ENCODE results near the gene SLC38A3. TPM values are rescaled to one million over a fixed set of nuclear protein-coding genes. Genes with fewer than 3 reads are reported as not detected.
A peak's percentile ranks its signal among the peaks of the same experiment; 100 is the strongest.

The SLC38A3 gene
- total RNA-seq, 2 experiments from 2014 or later, result not detected

- CTCF ChIA-PET, result interaction anchor here (1.2 to 6.3 kb wide), 4 partner anchors 15 to 83 kb away, joined by 4 to 78 read pairs (median 20); partner anchors contain the start of gene TUSC2
Observed at GRCh38 chr3:50245251-50245745, 40.2 kb downstream of the SLC38A3 start.

GRCh38 chr3:50245831-50246516 lies 40.9 kb downstream of the SLC38A3 start:
- DNase-seq (peak; percentile 96), ATAC-seq (peak; percentile 80)
- Mint-ChIP-seq H3K27me3 (no peaks in the 10 kb centered on the region), H3K9me3 (ENCODE audit: low read depth) (no peaks in the 10 kb centered on the region), H3K36me3 (peaks cover 25% of the 10 kb centered on the region), H3K4me1 (peaks cover 76% of the 10 kb centered on the region), H3K27ac (peak overlapping the region; percentile 91), H3K4me3 (peak overlapping the region; percentile 68)
- CTCF ChIA-PET, result interaction anchor here (0.6 to 11.4 kb wide), 32 partner anchors 10 to 444 kb away, joined by 3 to 231 read pairs (median 6); partner anchors contain the start of genes GNAI2, GNAT1, HYAL3 and IFRD2

More at GRCh38 chr3:50245251-50245745, 40.2 kb downstream of the SLC38A3 start:
- Mint-ChIP-seq H3K36me3 (peaks cover 25% of the 10 kb centered on the region), H3K9me3 (ENCODE audit: low read depth) (no peaks in the 10 kb centered on the region), H3K4me1 (peaks cover 80% of the 10 kb centered on the region), H3K27ac (peak overlapping the region; percentile 91), H3K27me3 (no peaks in the 10 kb centered on the region), H3K4me3 (peak overlapping the region; percentile 68)
- DNase-seq (no peak), ATAC-seq (no peak)

GRCh38 chr3:50246517-50246954 lies 41.5 kb downstream of the SLC38A3 start:
- H3K36me3 Mint-ChIP-seq, result peaks cover 27% of the 10 kb centered on the region

DNA sequence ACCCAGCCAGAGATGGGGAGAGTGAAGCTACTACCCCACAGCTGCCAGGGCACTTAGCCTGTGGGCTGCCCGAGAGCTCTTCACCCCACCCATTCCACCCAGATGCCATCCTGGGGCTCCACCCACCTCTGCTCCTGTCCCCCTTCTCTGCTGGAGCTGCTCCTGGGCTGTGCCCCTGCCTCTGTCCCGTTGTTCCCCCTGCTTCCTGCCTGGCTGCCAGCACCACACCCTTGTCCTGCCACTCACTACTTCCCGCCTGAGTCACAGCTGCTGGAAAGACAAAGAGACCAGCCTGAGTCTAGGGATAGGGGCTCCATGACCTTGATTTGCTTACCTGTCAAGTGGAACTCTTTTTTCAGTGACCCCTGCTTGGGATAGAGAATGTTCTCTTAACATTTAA lies 43.3 kb downstream of the SLC38A3 start:
- DNase-seq, result no peak
- ATAC-seq, result no peak
- CTCF ChIA-PET, result interaction anchor here (0.8 to 11.4 kb wide), 5 partner anchors 10 to 53 kb away, joined by 3 to 231 read pairs (median 46); partner anchors contain the start of gene GNAI2
- Mint-ChIP-seq H3K27ac (peak overlapping the region; percentile 66), H3K4me3 (no peak overlapping the region), H3K4me1 (peaks cover 56% of the 10 kb centered on the region), H3K36me3 (peaks cover 26% of the 10 kb centered on the region), H3K27me3 (no peaks in the 10 kb centered on the region), H3K9me3 (ENCODE audit: low read depth) (no peaks in the 10 kb centered on the region)

More at GRCh38 chr3:50246517-50246954, 41.5 kb downstream of the SLC38A3 start:
- no peaks in the 10 kb centered on the region for H3K9me3 Mint-ChIP-seq (ENCODE audit: low read depth)
- H3K4me1 Mint-ChIP-seq, result peaks cover 75% of the 10 kb centered on the region
- ATAC-seq, result peak; percentile 83
- H3K27ac Mint-ChIP-seq, result peak overlapping the region; percentile 91
- H3K27me3 Mint-ChIP-seq, result no peaks in the 10 kb centered on the region
- peak; percentile 95 for DNase-seq
- H3K4me3 Mint-ChIP-seq, result peak overlapping the region; percentile 68
- CTCF ChIA-PET, result interaction anchor here (0.5 to 11.4 kb wide), 34 partner anchors 10 to 575 kb away, joined by 3 to 231 read pairs (median 5); partner anchors contain the start of genes GNAI2, GNAT1, HYAL3 and IFRD2

GRCh38 chr3:50249457-50249856 lies 44.4 kb downstream of the SLC38A3 start:
- peaks cover 52% of the 10 kb centered on the region for H3K4me1 Mint-ChIP-seq
- H3K4me3 Mint-ChIP-seq, result no peak overlapping the region
- no peak for DNase-seq
- no peaks in the 10 kb centered on the region for H3K9me3 Mint-ChIP-seq (ENCODE audit: low read depth)
- H3K27me3 Mint-ChIP-seq, result no peaks in the 10 kb centered on the region
- no peak for ATAC-seq
- H3K27ac Mint-ChIP-seq, result no peak overlapping the region
- CTCF ChIA-PET, result interaction anchor here (1.0 to 11.4 kb wide), 4 partner anchors 10 to 49 kb away, joined by 3 to 231 read pairs (median 9); partner anchors contain the start of genes HYAL3 and NAA80
- H3K36me3 Mint-ChIP-seq, result peaks cover 23% of the 10 kb centered on the region

DNA sequence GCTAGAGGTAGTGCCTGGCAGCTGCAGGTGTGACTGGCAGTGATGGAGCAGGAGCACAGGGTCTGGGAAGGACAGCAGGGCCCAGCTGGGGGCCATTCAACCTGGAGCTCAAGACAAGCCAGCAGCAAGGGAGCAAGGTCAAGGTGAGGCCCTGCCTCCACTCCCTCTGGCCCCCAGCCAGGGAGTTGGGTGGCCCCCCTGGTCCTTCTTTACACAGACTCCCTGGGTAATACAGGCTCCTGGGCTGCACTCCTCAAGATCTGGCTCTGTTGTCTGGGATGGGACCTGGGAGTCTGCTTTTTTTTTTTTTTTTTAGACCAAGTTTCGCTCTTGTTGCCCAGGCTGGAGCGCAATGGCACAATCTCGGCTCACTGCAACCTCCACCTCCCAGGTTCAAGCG lies 45.4 kb downstream of the SLC38A3 start:
- ATAC-seq (no peak), DNase-seq (no peak)
- Mint-ChIP-seq H3K27ac (no peak overlapping the region), H3K4me1 (peaks cover 45% of the 10 kb centered on the region), H3K27me3 (no peaks in the 10 kb centered on the region), H3K9me3 (ENCODE audit: low read depth) (no peaks in the 10 kb centered on the region), H3K4me3 (no peak overlapping the region), H3K36me3 (peaks cover 29% of the 10 kb centered on the region)
- CTCF ChIA-PET, result interaction anchor here (0.9 to 11.4 kb wide), 4 partner anchors 9 to 56 kb away, joined by 3 to 231 read pairs (median 6); partner anchors contain the start of genes HYAL3 and NAA80

DNA sequence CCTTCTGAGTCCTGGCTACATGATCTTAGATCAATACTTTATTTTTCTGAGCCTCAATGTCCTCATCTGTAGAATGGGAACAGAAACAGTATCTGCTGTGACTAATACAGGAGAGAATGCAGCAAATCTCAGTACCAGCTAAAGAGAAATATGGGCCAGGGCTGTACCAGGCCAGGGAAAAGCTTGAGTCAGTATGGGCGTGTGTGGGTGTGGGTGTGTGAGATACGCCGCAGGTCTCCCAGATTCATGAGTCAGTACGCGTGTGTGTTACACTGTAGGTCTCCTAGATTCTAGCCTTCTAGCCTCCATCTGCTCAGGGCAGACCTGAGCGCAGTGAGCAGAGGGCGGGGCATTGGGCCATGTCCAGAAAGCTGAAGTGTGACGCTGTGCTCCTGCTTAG lies 46.1 kb downstream of the SLC38A3 start:
- DNase-seq, result no peak

DNA sequence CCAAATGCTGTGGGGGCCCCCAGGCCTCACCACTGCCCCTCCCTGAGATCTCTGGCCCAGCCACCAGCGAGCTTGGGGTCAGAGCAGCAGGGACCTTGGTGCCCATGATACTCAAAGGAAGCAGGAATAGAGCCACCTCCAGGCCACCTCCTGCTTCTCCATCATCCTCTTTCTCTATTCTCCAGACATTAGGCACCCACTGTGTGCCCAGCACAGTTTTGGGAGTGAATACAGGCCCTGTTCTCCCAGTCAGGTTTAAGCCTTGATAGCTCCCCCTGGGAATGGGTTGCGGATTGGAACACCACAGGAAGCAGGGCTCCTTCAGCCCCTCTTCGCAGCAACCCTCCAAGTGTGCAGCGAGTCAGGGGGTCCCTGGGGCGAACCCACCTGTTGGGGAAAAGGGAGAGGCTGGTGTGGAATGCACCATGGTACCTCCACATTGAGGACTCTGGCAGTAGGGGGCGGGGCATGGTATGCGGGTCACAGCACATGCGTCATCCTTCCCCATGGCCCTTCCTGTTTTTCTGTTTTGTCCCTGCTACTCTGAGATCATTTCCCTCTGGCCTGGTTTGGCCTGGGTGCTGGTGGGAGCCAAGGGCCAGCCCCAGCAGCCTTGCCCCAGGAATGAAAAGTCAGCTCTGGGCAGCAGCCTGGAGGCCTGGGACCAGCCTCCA lies 49.6 kb downstream of the SLC38A3 start:
- DNase-seq (no peak), ATAC-seq (no peak)
- no peaks in the 10 kb centered on the region for H3K9me3 Mint-ChIP-seq (ENCODE audit: low read depth)
- H3K4me3 Mint-ChIP-seq, result no peak overlapping the region
- no peak overlapping the region for H3K27ac Mint-ChIP-seq
- H3K36me3 Mint-ChIP-seq, result peaks cover 46% of the 10 kb centered on the region
- H3K27me3 Mint-ChIP-seq, result no peaks in the 10 kb centered on the region
- H3K4me1 Mint-ChIP-seq, result peaks cover 20% of the 10 kb centered on the region
- CTCF ChIA-PET, result interaction anchor here (1.5 to 11.4 kb wide), 5 partner anchors 8 to 60 kb away, joined by 3 to 231 read pairs (median 6); partner anchors contain the start of genes GNAI2, HYAL3 and NAA80

More for the DNA sequence above, 46.1 kb downstream of the SLC38A3 start:
- Mint-ChIP-seq H3K9me3 (ENCODE audit: low read depth) (no peaks in the 10 kb centered on the region), H3K27ac (no peak overlapping the region), H3K36me3 (peaks cover 32% of the 10 kb centered on the region), H3K4me3 (no peak overlapping the region), H3K4me1 (peaks cover 41% of the 10 kb centered on the region), H3K27me3 (no peaks in the 10 kb centered on the region)
- CTCF ChIA-PET, result interaction anchor here (1.2 to 11.4 kb wide), 2 partner anchors 9 to 23 kb away, joined by 6 to 231 read pairs; no protein-coding TSS in a partner anchor
- ATAC-seq, result no peak

GRCh38 chr3:50255251-50255615 lies 50.2 kb downstream of the SLC38A3 start:
- DNase-seq (no peak), ATAC-seq (no peak)
- no peaks in the 10 kb centered on the region for H3K9me3 Mint-ChIP-seq (ENCODE audit: low read depth)
- no peaks in the 10 kb centered on the region for H3K27me3 Mint-ChIP-seq
- H3K27ac Mint-ChIP-seq, result no peak overlapping the region
- peaks cover 46% of the 10 kb centered on the region for H3K36me3 Mint-ChIP-seq
- CTCF ChIA-PET, result interaction anchor here (1.5 to 11.4 kb wide), 4 partner anchors 9 to 61 kb away, joined by 3 to 231 read pairs (median 39); partner anchors contain the start of genes HYAL3 and NAA80
- H3K4me1 Mint-ChIP-seq, result peaks cover 17% of the 10 kb centered on the region
- H3K4me3 Mint-ChIP-seq, result no peak overlapping the region

DNA sequence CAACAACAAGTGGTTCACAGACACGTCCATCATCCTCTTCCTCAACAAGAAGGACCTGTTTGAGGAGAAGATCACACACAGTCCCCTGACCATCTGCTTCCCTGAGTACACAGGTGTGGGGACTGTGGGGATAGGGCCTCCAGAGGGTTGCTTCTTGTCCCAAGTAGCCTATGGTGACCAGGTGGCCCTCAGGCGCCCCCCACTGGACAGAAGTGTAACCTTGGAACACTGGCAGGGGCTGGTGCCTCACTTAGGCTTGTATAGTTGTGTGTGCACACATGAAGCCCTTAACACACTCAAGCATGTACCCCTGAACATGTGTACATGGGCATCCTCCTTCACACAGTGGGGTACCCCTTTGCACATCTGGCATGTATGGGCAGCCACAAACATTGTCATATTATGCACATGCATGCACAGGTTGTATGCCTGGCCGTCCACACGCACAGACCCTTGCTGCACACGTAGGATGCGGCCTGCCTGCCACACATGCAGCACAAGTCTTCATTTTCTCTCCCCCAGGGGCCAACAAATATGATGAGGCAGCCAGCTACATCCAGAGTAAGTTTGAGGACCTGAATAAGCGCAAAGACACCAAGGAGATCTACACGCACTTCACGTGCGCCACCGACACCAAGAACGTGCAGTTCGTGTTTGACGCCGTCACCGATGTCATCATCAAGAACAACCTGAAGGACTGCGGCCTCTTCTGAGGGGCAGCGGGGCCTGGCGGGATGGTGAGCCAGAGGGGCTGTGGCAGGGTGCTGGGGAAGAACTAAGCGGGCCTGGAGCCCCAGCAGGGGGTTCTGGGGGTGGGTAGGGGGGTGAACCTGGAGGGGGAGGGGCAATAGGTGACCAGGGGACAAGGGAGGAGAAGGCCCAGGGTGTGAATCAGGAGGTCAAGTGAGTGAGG lies 52.2 kb downstream of the SLC38A3 start:
- Mint-ChIP-seq H3K9me3 (ENCODE audit: low read depth) (no peaks in the 10 kb centered on the region), H3K4me3 (no peak overlapping the region), H3K27me3 (no peaks in the 10 kb centered on the region), H3K4me1 (peaks cover 14% of the 10 kb centered on the region), H3K36me3 (peaks cover 40% of the 10 kb centered on the region), H3K27ac (no peak overlapping the region)
- ATAC-seq (no peak), DNase-seq (no peak)
- CTCF ChIA-PET, result interaction anchor here (0.7 to 11.4 kb wide), 7 partner anchors 11 to 63 kb away, joined by 3 to 231 read pairs (median 7); partner anchors contain the start of gene GNAI2

GRCh38 chr3:50258029-50258680 lies 53.1 kb downstream of the SLC38A3 start:
- Mint-ChIP-seq H3K27me3 (no peaks in the 10 kb centered on the region), H3K4me1 (peaks cover 14% of the 10 kb centered on the region), H3K36me3 (peaks cover 40% of the 10 kb centered on the region), H3K9me3 (ENCODE audit: low read depth) (no peaks in the 10 kb centered on the region), H3K27ac (no peak overlapping the region), H3K4me3 (no peak overlapping the region)
- DNase-seq (no peak), ATAC-seq (no peak)
- CTCF ChIA-PET, result interaction anchor here (1.0 to 6.6 kb wide), 8 partner anchors 8 to 32 kb away, joined by 3 to 72 read pairs (median 18); partner anchors contain the start of gene GNAI2

- Mint-ChIP-seq H3K4me3 (no peak overlapping the region), H3K27ac (no peak overlapping the region)
- no peak for DNase-seq
Observed at GRCh38 chr3:50258979-50259378, 53.9 kb downstream of the SLC38A3 start.

More at GRCh38 chr3:50258979-50259378, 53.9 kb downstream of the SLC38A3 start:
- CTCF ChIA-PET, result interaction anchor here (0.7 to 6.6 kb wide), 16 partner anchors 9 to 78 kb away, joined by 3 to 72 read pairs (median 8); partner anchors contain the start of genes GNAI2 and GNAT1
- Mint-ChIP-seq H3K36me3 (peaks cover 34% of the 10 kb centered on the region), H3K9me3 (ENCODE audit: low read depth) (no peaks in the 10 kb centered on the region), H3K27me3 (no peaks in the 10 kb centered on the region), H3K4me1 (peaks cover 10% of the 10 kb centered on the region)
- no peak for ATAC-seq

All from activated CD8-positive, alpha-beta memory T cell treated with anti-CD3 and anti-CD28 coated beads, Interleukin-2, amount 10 ng/mL, durations not matched to agents 7 days and 5 days (primary cell).